HG02973 (cell line): Measurements from ENCODE around the gene RGMA.

Experiments
- ATAC-seq: cut with Tn5 transposase; IDR thresholded peaks from one replicate; pipeline ENCODE4 v1.9.1; 2021; ENCODE audit warnings: moderate library complexity; ENCODE audit not compliant: unreplicated experiment

Gene RGMA

GRCh38 chr15:93088981-93089726, at the start of gene RGMA:
TSS of gene RGMA (minus strand) at chr15:93089211. CDS start at chr15:93088932, 279 bp downstream.
- no peak for ATAC-seq

- no peak for ATAC-seq
Measured at GRCh38 chr15:93136606-93137005, 47.6 kb upstream of the RGMA start.

- no peak for ATAC-seq
Measured at GRCh38 chr15:93135997-93136397, 47.0 kb upstream of the RGMA start.

- no peak for ATAC-seq
Measured at GRCh38 chr15:93135459-93135858, 46.4 kb upstream of the RGMA start.

- ATAC-seq = no peak
Measured at GRCh38 chr15:93131485-93132095, 42.6 kb upstream of the RGMA start.

GRCh38 chr15:93129702-93130488, 40.9 kb upstream of the RGMA start:
- no peak for ATAC-seq

GRCh38 chr15:93127286-93127685, 38.3 kb upstream of the RGMA start:
- ATAC-seq = no peak

- no peak for ATAC-seq
Measured at GRCh38 chr15:93126599-93126998, 37.6 kb upstream of the RGMA start.

- no peak for ATAC-seq
Measured at GRCh38 chr15:93126148-93126547, 37.1 kb upstream of the RGMA start.

GRCh38 chr15:93124126-93124525, 35.1 kb upstream of the RGMA start:
- ATAC-seq = no peak

GRCh38 chr15:93121973-93122910, 33.2 kb upstream of the RGMA start:
- no peak for ATAC-seq

- no peak for ATAC-seq
Measured at GRCh38 chr15:93121107-93121506, 32.1 kb upstream of the RGMA start.

- no peak for ATAC-seq
Measured at GRCh38 chr15:93118904-93119303, 29.9 kb upstream of the RGMA start.

- no peak for ATAC-seq
Measured at GRCh38 chr15:93111451-93111850, 22.4 kb upstream of the RGMA start.

GRCh38 chr15:93110502-93111040, 21.6 kb upstream of the RGMA start:
- no peak for ATAC-seq

GRCh38 chr15:93109336-93110102, 20.5 kb upstream of the RGMA start:
- ATAC-seq = no peak

- no peak for ATAC-seq
Measured at GRCh38 chr15:93107646-93108045, 18.6 kb upstream of the RGMA start.

- no peak for ATAC-seq
Measured at GRCh38 chr15:93105485-93105884, 16.5 kb upstream of the RGMA start.

GRCh38 chr15:93103823-93104222, 14.8 kb upstream of the RGMA start:
- no peak for ATAC-seq

GRCh38 chr15:93102211-93102610, 13.2 kb upstream of the RGMA start:
- ATAC-seq = no peak
